Omental fat pad (tissue), 4 donors: ENCODE results near the gene PLCB4. TPM values are rescaled to one million over a fixed set of nuclear protein-coding genes. Genes with fewer than 3 reads are reported as not detected.

ENCODE experiments used
- ATAC-seq: fragments of 150-250 bp; one replicate; pipeline ENCODE4 v1.9.1; 2016; ENCODE audit warnings: mild to moderate bottlenecking, moderate library complexity; ENCODE audit not compliant: low FRiP score
- DNase-seq: peaks from one replicate; pipeline ENCODE4 v3.0.0-alpha.2; 2019; ENCODE audit warnings: low spot score
- total RNA-seq, 4 donors: library from RNA; depleted of rRNA; stranded (reverse); fragments of >200 nt; gene quantifications; one replicate each; pipeline ENCODE4 v1.1.0, GENCODE V29; 2016
- TF ChIP-seq, protein P1 (sequence below), 3 donors: fragments of 450-650 bp; IDR thresholded peaks; one replicate each; pipeline ENCODE4 v1.5.1; 2016 to 2017; ENCODE audit warnings: antibody characterized with exemption in 3 of 3, mild to moderate bottlenecking in 3 of 3, moderate library complexity in 2 of 3

PLCB4 gene
- total RNA-seq, 4 donors from 2014 or later, result 6.6 to 18.4 (median 11.4) TPM

GRCh38 chr20:9244811-9245210 lies 175.9 kb downstream of the PLCB4 start:
- ATAC-seq, result no peak
- TF ChIP-seq, protein P1, sequence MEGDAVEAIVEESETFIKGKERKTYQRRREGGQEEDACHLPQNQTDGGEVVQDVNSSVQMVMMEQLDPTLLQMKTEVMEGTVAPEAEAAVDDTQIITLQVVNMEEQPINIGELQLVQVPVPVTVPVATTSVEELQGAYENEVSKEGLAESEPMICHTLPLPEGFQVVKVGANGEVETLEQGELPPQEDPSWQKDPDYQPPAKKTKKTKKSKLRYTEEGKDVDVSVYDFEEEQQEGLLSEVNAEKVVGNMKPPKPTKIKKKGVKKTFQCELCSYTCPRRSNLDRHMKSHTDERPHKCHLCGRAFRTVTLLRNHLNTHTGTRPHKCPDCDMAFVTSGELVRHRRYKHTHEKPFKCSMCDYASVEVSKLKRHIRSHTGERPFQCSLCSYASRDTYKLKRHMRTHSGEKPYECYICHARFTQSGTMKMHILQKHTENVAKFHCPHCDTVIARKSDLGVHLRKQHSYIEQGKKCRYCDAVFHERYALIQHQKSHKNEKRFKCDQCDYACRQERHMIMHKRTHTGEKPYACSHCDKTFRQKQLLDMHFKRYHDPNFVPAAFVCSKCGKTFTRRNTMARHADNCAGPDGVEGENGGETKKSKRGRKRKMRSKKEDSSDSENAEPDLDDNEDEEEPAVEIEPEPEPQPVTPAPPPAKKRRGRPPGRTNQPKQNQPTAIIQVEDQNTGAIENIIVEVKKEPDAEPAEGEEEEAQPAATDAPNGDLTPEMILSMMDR (IDR thresholded peaks at IDR 0.05), result no peak
- no peak for DNase-seq

DNA sequence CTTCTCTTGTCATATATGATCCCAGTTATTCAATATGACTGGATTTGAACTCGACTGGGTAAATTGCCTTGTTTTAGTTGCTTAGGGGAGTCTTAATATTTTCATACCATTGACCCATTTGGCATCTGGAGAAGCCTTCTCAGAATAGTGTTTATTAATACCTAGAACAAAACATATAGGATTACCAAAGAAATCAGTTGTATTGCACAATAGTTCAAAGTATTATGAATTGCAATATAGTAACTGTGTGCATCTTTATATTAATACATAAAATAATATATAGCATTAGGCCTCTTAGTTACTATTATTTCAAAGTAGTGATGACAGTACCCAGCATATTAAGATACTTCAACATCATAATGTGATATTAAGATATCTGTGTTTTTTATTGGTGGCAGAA lies 177.8 kb downstream of the PLCB4 start:
- TF ChIP-seq, protein P1 (IDR thresholded peaks at IDR 0.05), result no peak

DNA sequence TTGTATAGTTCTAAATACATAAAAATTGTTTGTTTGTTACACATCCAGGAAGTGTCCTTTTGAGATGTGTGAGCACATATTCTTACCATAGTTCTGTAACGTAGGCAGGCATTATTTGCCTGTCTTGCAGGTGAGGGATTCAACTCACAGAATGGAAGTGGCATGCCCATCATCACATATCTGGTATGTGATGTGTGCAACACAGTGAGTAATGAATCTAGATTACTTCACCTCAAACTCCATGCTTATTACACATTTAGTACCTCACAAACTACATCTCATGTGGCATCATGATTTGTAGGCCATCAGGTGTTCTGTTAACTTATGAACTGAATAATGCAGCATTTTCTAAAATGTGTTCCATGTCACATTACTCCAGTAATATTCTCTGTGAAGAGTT lies 181.6 kb downstream of the PLCB4 start:
- TF ChIP-seq, protein P1 (IDR thresholded peaks at IDR 0.05), result no peak
- no peak for ATAC-seq
- DNase-seq, result no peak

More for the DNA sequence above, 177.8 kb downstream of the PLCB4 start:
- no peak for ATAC-seq
- DNase-seq, result no peak

- ATAC-seq (no peak), DNase-seq (no peak)
- TF ChIP-seq, protein P1 (IDR thresholded peaks at IDR 0.05), result no peak
Measured at GRCh38 chr20:9253006-9253539, 184.2 kb downstream of the PLCB4 start.

DNA sequence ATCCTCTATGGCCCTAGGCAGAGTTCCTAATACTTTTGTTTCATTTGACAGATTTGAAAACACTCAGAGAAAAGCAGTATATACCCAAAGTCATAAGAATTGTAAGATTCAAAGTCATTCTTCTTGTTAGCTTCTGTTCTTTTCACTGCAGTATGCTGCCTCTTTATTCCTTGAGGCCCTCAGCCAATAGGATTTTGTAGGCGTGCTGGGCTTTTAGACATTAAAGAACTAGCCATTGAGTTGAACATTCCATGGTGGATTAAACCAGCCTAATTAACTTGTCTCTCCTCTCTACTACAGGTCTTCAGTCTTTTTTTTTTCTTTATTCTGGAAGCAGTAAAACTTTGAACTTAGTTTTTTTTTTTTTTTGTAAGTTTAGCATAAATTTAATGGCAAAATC lies 186.3 kb downstream of the PLCB4 start:
- ATAC-seq, result no peak
- no peak for DNase-seq
- TF ChIP-seq, protein P1 (IDR thresholded peaks at IDR 0.05), result no peak

DNA sequence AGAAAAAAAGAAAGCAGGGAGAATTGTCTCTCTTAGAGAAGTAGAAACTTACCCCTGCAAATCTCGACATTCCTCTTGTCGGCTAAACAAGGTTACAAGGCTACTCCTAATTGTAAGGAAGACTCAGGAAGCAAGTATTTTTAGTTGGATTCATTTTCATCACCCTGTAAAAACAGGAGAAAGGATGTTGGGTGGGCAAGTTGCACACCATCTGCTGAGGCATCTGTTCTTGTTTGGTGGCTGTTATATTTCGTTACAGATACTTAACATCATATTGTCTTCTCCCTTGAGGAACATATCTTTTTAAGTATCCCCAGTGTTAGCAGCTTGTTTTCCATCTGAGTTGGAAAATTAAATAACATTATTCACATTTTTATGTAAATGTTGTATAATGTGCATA lies 187.5 kb downstream of the PLCB4 start:
- TF ChIP-seq, protein P1 (IDR thresholded peaks at IDR 0.05), result no peak
- ATAC-seq (no peak), DNase-seq (no peak)

DNA sequence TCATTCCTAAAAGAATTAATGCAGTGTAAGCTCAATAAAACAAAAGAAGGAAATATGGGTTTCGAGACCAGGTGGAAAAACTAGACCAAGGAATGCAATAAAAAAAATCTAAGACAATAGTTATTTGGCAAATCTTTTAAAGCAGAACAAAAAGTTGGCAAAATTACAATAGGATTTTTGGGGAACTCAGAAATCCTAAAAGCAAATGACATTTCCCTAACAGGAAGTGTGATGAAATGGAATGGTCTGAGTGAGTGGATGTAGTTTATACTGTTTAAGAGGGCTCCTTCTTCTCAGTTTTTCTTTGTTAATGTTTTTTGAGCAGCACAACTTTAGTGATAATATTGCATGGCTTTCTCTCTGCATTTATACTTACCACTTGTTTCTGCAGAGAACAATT lies 190.0 kb downstream of the PLCB4 start:
- ATAC-seq (no peak), DNase-seq (no peak)
- TF ChIP-seq, protein P1 (IDR thresholded peaks at IDR 0.05), result no peak
